Measurements from ENCODE around the gene ARHGEF25. TPM values are rescaled to one million over a fixed set of nuclear protein-coding genes. Genes with fewer than 3 reads are reported as not detected.
"Not testable (repeated sequence)": the region's sequence is repeated elsewhere in the genome, so short reads cannot be mapped to it uniquely, and the experiment has no call there.

ARHGEF25 gene
- total and polyA plus RNA-seq, 4 donors = 65.6 to 253 (median 72.5) TPM

GRCh38 chr12:57615637-57616036, 4.4 kb downstream of the ARHGEF25 start:
- H3K4me3 ChIP-seq (ENCODE audit: low read length in 2 of 2) = no peak overlapping the region
- peaks cover 0 to 7% of the 10 kb centered on the region in 2 donors for H3K36me3 ChIP-seq (ENCODE audit: control insufficient read depth in 1 of 2, insufficient read depth in 2 of 2, low read length in 1 of 2)
- H3K9me3 ChIP-seq (ENCODE audit: control insufficient read depth, low read length) = no peaks in the 10 kb centered on the region
- no peaks in the 10 kb centered on the region for H3K4me1 ChIP-seq (ENCODE audit: control insufficient read depth in 1 of 2, insufficient read depth in 2 of 2, low read length in 2 of 2)
- WGBS, 2 donors = 86% methylated on average over 5 of the region's 5 CpGs
- no peak overlapping the region for H3K27ac ChIP-seq (ENCODE audit: low read depth in 1 of 2, low read length in 2 of 2)
- ATAC-seq (ENCODE audit: low FRiP score) (no peak), DNase-seq (no peak)
- intact Hi-C loops (cut with DNase I) = no loop called here
- H3K27me3 ChIP-seq (ENCODE audit: control insufficient read depth in 1 of 2, insufficient read depth in 2 of 2, low read length in 1 of 2) = no peaks in the 10 kb centered on the region

GRCh38 chr12:57616383-57617101, 5.3 kb downstream of the ARHGEF25 start:
- 71 to 74% methylated on average over 3 of the region's 3 CpGs for WGBS, 2 donors
- intact Hi-C loops (cut with DNase I) = no loop called here
- Histone ChIP-seq H3K4me1 (ENCODE audit: control insufficient read depth in 1 of 2, insufficient read depth in 2 of 2, low read length in 2 of 2) (no peaks in the 10 kb centered on the region), H3K27me3 (ENCODE audit: control insufficient read depth in 1 of 2, insufficient read depth in 2 of 2, low read length in 1 of 2) (no peaks in the 10 kb centered on the region), H3K27ac (ENCODE audit: low read depth in 1 of 2, low read length in 2 of 2) (no peak overlapping the region), H3K9me3 (ENCODE audit: control insufficient read depth, low read length) (no peaks in the 10 kb centered on the region), H3K4me3 (ENCODE audit: low read length in 2 of 2) (no peak overlapping the region), H3K36me3 (ENCODE audit: control insufficient read depth in 1 of 2, insufficient read depth in 2 of 2, low read length in 1 of 2) (peaks cover 0 to 7% of the 10 kb centered on the region in 2 donors)
- ATAC-seq (ENCODE audit: low FRiP score) (no peak), DNase-seq (no peak)

- no peak for ATAC-seq (ENCODE audit: low FRiP score)
- H3K4me3 ChIP-seq (ENCODE audit: low read length in 2 of 2) = no peak overlapping the region
- WGBS, 2 donors = 58 to 64% methylated on average over 11 of the region's 11 CpGs
- no peak overlapping the region for H3K27ac ChIP-seq (ENCODE audit: low read depth in 1 of 2, low read length in 2 of 2)
- no peaks in the 10 kb centered on the region for H3K27me3 ChIP-seq (ENCODE audit: control insufficient read depth in 1 of 2, insufficient read depth in 2 of 2, low read length in 1 of 2)
- peaks cover 0 to 7% of the 10 kb centered on the region in 2 donors for H3K36me3 ChIP-seq (ENCODE audit: control insufficient read depth in 1 of 2, insufficient read depth in 2 of 2, low read length in 1 of 2)
- no peaks in the 10 kb centered on the region for H3K9me3 ChIP-seq (ENCODE audit: control insufficient read depth, low read length)
- intact Hi-C loops (cut with DNase I) = no loop called here
- H3K4me1 ChIP-seq (ENCODE audit: control insufficient read depth in 1 of 2, insufficient read depth in 2 of 2, low read length in 2 of 2) = no peaks in the 10 kb centered on the region
- no peak for DNase-seq
These were observed 6.7 kb downstream of the ARHGEF25 start for GRCh38 chr12:57617942-57618341.

GRCh38 chr12:57618431-57618830, 7.2 kb downstream of the ARHGEF25 start:
- H3K4me3 ChIP-seq (ENCODE audit: low read length in 2 of 2); H3K9me3 ChIP-seq (ENCODE audit: control insufficient read depth, low read length); H3K27me3 ChIP-seq (ENCODE audit: control insufficient read depth in 1 of 2, insufficient read depth in 2 of 2, low read length in 1 of 2); H3K4me1 ChIP-seq (ENCODE audit: control insufficient read depth in 1 of 2, insufficient read depth in 2 of 2, low read length in 2 of 2); DNase-seq; ATAC-seq (ENCODE audit: low FRiP score); H3K27ac ChIP-seq (ENCODE audit: low read depth in 1 of 2, low read length in 2 of 2); intact Hi-C loops (cut with DNase I); H3K36me3 ChIP-seq (ENCODE audit: control insufficient read depth in 1 of 2, insufficient read depth in 2 of 2, low read length in 1 of 2): not testable (repeated sequence)
- 94 to 95% methylated on average over 6 of the region's 6 CpGs for WGBS, 2 donors

- 83 to 87% methylated on average over 16 of the region's 16 CpGs for WGBS, 2 donors
- peaks cover 0 to 7% of the 10 kb centered on the region in 2 donors for H3K36me3 ChIP-seq (ENCODE audit: control insufficient read depth in 1 of 2, insufficient read depth in 2 of 2, low read length in 1 of 2)
These were observed 7.8 kb downstream of the ARHGEF25 start for GRCh38 chr12:57618966-57619433.

GRCh38 chr12:57619434-57620244, 8.4 kb downstream of the ARHGEF25 start:
- 69 to 75% methylated on average over 40 to 46 of the region's 46 CpGs for WGBS, 2 donors
- Histone ChIP-seq H3K27ac (ENCODE audit: low read depth in 1 of 2, low read length in 2 of 2) (no peak overlapping the region), H3K36me3 (ENCODE audit: control insufficient read depth in 1 of 2, insufficient read depth in 2 of 2, low read length in 1 of 2) (peaks cover 0 to 7% of the 10 kb centered on the region in 2 donors), H3K4me3 (ENCODE audit: low read length in 2 of 2) (no peak overlapping the region), H3K9me3 (ENCODE audit: control insufficient read depth, low read length) (no peaks in the 10 kb centered on the region), H3K27me3 (ENCODE audit: control insufficient read depth in 1 of 2, insufficient read depth in 2 of 2, low read length in 1 of 2) (no peaks in the 10 kb centered on the region), H3K4me1 (ENCODE audit: control insufficient read depth in 1 of 2, insufficient read depth in 2 of 2, low read length in 2 of 2) (no peaks in the 10 kb centered on the region)
- ATAC-seq (ENCODE audit: low FRiP score) = no peak
- intact Hi-C loops (cut with DNase I) = loop anchor here in 1 of 2 donors (2.0 kb wide), 1 partner anchor 37 kb away; no protein-coding TSS in a partner anchor
- no peak for DNase-seq

More at GRCh38 chr12:57618966-57619433, 7.8 kb downstream of the ARHGEF25 start:
- no peak overlapping the region for H3K4me3 ChIP-seq (ENCODE audit: low read length in 2 of 2)
- intact Hi-C loops (cut with DNase I) = no loop called here
- H3K27me3 ChIP-seq (ENCODE audit: control insufficient read depth in 1 of 2, insufficient read depth in 2 of 2, low read length in 1 of 2) = no peaks in the 10 kb centered on the region
- no peak overlapping the region for H3K27ac ChIP-seq (ENCODE audit: low read depth in 1 of 2, low read length in 2 of 2)
- H3K4me1 ChIP-seq (ENCODE audit: control insufficient read depth in 1 of 2, insufficient read depth in 2 of 2, low read length in 2 of 2) = no peaks in the 10 kb centered on the region
- DNase-seq (no peak), ATAC-seq (ENCODE audit: low FRiP score) (no peak)
- H3K9me3 ChIP-seq (ENCODE audit: control insufficient read depth, low read length) = no peaks in the 10 kb centered on the region

- no peaks in the 10 kb centered on the region for H3K27me3 ChIP-seq (ENCODE audit: control insufficient read depth in 1 of 2, insufficient read depth in 2 of 2, low read length in 1 of 2)
- no peak overlapping the region for H3K4me3 ChIP-seq (ENCODE audit: low read length in 2 of 2)
- H3K4me1 ChIP-seq (ENCODE audit: control insufficient read depth in 1 of 2, insufficient read depth in 2 of 2, low read length in 2 of 2) = no peaks in the 10 kb centered on the region
- no peaks in the 10 kb centered on the region for H3K9me3 ChIP-seq (ENCODE audit: control insufficient read depth, low read length)
- no peak for DNase-seq
- peaks cover 0 to 7% of the 10 kb centered on the region in 2 donors for H3K36me3 ChIP-seq (ENCODE audit: control insufficient read depth in 1 of 2, insufficient read depth in 2 of 2, low read length in 1 of 2)
- ATAC-seq (ENCODE audit: low FRiP score) = no peak
- 79 to 85% methylated on average over 13 of the region's 13 CpGs for WGBS, 2 donors
- intact Hi-C loops (cut with DNase I) = loop anchor here in 1 of 2 donors (2.0 kb wide), 1 partner anchor 38 kb away; no protein-coding TSS in a partner anchor
- no peak overlapping the region for H3K27ac ChIP-seq (ENCODE audit: low read depth in 1 of 2, low read length in 2 of 2)
These were observed 9.2 kb downstream of the ARHGEF25 start for GRCh38 chr12:57620245-57620935.

- 26 to 32% methylated on average over 42 of the region's 42 CpGs for WGBS, 2 donors
- H3K4me1 ChIP-seq (ENCODE audit: control insufficient read depth in 1 of 2, insufficient read depth in 2 of 2, low read length in 2 of 2) = no peaks in the 10 kb centered on the region
- intact Hi-C loops (cut with DNase I) = loop anchor here (1.0 to 2.0 kb wide), 2 partner anchors 38 kb away; no protein-coding TSS in a partner anchor
- peaks cover 0 to 3% of the 10 kb centered on the region in 2 donors for H3K36me3 ChIP-seq (ENCODE audit: control insufficient read depth in 1 of 2, insufficient read depth in 2 of 2, low read length in 1 of 2)
- no peaks in the 10 kb centered on the region for H3K9me3 ChIP-seq (ENCODE audit: control insufficient read depth, low read length)
- no peaks in the 10 kb centered on the region for H3K27me3 ChIP-seq (ENCODE audit: control insufficient read depth in 1 of 2, insufficient read depth in 2 of 2, low read length in 1 of 2)
- no peak overlapping the region for H3K27ac ChIP-seq (ENCODE audit: low read depth in 1 of 2, low read length in 2 of 2)
- DNase-seq (no peak), ATAC-seq (ENCODE audit: low FRiP score) (no peak)
- H3K4me3 ChIP-seq (ENCODE audit: low read length in 2 of 2) = peak overlapping the region in 1 of 2 donors; percentile 14
These were observed 9.8 kb downstream of the ARHGEF25 start for GRCh38 chr12:57620936-57621496.
